HK-2 (cell line): ENCODE measurements around the gene JAZF1.
"Not testable (repeated sequence)": the region's sequence is repeated elsewhere in the genome, so short reads cannot be mapped to it uniquely, and the experiment has no call there.

ENCODE experiments used
- DNase-seq: peaks from one replicate; pipeline ENCODE4 v3.0.0-alpha.2; 2018; ENCODE audit not compliant: unreplicated experiment

The JAZF1 gene

DNA sequence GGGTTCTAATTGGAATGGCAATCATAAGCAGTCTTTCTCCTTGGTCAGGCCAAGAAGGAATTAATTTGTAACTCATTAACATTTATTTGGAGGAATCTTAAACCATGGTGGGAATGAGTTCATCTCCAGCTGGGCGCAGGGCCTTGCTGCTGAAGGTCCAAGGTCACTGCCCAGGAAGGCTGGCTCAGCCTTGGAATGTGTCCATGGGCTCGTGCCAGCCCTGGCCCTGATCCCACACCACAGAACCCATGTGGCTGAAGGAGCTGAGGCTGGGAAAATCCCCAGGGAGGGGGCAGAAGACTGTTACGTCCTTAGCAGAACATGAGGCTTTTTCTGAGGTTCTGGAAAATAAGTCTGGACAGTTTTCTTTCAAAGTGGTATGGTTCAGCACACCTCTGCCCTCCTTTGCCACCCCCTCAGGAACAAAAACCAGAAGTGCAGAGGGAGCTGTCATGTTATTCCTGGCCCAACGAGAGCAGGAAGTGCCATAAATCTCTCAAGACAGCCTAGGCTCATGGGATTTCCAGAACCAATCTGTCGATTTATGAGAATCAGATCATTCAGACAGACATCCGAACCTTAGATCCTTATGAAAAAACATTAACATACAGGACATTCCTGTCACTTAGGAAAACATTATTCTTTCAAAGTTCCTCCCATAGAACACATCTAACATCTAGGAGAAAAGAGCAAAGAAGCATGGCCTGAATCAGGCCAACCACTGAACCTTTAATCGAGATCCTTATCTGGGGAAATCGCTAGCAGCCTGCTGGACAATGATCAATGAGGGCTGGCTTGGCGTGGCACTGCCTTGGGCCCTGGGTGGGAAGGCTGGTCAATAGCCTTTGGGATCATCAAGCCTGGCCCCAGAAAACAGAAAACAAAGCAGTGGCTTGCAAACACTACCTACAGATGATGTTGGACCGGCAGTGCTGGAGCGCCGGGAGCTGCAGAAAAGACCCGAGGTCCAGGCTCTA lies 306.3 kb downstream of the JAZF1 start:
- peak; percentile 92 for DNase-seq

DNA sequence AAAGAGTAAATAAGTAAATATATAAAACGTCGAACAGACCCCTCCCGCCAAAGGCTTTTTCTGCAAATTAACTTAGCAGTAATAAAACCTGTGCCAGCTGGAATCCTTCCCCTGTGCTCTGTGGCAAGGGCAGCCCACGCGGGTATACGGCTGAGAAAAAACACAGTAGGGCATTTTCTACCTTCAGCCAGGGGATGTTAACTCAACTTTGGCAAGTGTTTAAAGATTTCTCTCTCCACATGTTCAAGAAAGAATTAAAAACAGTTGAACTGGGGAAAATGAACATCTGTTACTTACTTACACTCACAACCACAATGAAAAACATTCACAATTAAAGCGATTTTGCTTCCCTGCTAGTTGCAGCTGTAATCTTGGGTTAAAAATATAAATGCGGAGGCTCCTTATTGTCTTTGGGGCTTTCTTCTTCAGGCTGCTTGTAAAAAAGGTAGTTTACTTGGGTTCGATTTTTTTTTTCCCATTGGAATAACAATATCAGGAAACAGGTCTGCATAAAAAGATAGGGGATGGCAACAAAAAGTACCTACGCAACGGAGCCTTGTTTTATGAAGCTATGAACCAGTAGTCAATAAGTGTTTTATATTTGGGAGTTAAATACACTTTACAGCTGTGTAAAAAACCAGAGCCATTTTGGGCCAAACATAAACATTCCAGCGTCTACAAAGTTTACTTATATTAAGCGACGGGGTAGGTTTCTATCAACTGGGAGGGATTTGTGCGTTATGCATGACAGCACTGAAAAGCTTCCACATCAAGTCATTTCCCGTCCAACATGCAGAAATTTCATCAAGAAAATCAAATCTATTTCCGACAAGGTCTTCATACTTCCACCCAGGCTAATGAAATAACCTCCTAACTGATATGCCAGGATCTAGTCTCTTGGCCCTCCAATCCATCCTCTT lies 308.0 kb downstream of the JAZF1 start:
- DNase-seq = no peak

DNA sequence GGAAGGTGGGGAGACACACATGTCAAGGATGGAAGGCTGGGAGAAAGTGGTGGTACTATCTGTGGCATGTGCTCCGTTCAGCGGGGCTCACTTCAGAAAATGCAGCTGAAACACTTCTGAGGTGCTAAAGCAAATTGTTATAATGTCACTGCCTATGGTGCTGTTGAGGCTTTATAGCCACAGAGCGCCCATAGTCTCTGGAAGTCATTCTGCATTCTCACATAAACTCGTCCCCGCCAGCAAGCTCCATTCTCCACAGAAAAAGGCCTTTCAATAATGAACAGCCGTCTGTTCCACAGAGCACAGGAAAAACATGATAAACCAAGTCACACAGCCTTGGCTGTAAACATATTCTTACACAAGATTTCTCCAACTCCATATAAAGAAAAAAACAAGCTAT lies 308.7 kb downstream of the JAZF1 start:
- no peak for DNase-seq

DNA sequence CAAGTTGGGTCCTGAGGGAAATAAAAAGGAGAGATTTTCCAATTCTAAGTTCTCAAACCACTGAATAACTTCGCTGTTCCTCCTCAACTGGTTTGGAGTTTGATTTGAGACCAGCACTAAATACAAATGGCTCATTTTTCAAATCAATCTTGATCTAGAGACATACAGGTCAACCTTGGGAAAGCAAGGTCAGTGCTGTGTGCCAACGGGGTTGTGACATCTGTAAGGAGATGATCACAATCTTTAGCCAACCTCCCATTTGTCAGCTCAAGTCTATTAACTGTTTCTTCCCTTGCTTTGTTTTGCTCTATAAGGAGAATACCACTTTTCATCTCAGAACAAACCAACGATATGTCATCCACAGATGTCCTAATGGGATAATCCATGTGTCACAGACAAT lies 309.5 kb downstream of the JAZF1 start:
- DNase-seq = no peak

DNA sequence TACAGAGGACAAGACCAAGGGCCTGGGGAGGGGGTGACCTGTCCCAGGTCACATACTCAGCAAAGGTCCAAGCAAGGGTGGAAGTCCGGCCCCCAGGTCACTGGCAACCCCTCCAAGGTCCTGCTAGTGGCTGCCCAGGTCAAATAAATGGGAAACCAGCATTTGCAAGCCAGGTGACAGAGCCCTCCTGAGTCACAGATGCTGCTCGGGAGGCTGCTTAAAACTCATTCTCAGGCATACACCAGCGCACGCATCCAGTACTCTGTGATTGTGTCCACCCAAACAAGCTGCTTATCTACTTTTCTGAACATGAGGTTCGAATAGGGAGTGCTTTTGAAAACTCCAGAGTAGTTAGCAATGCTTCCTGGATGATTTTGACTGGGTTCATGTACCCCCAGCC lies 310.0 kb downstream of the JAZF1 start:
- DNase-seq = no peak

DNA sequence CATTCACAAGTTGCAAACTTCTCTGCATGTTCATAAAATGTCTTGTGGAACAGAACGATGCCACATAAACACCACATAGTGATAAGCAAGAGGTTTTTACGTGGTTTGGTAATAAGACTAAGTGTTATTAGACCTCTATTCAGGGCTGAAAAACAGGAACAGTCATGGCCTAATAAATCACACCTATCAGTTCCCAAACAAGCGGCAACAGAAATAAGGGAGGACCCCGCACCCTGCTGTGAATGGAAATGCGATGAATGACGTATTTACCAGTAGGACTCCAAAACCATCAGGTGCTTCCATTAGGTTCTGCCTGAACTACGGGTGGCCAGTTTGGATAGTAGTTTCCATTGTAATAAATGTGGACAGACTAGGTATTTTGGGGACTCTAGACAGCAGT lies 311.5 kb downstream of the JAZF1 start:
- DNase-seq = no peak

DNA sequence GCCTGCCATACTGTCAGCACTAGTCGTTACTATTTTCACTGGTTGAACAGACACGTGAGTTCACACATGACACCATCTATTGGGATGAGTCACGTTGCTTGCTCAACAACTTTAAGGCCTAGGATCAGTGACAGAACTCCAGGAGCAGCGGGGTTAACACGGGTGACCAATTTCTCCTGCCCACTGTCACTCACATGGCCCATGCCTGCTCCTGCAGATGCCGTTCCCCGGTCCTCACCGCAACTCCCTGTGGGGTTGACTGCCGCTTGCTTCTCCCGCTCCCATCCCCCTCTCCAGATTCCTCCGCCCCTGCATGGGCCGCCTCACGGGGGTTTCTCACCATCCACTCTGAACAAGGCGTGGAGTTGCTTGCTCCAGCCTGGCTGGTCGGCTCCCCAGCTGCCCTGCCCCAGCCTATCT lies 312.5 kb downstream of the JAZF1 start:
- peak; percentile 84 for DNase-seq

DNA sequence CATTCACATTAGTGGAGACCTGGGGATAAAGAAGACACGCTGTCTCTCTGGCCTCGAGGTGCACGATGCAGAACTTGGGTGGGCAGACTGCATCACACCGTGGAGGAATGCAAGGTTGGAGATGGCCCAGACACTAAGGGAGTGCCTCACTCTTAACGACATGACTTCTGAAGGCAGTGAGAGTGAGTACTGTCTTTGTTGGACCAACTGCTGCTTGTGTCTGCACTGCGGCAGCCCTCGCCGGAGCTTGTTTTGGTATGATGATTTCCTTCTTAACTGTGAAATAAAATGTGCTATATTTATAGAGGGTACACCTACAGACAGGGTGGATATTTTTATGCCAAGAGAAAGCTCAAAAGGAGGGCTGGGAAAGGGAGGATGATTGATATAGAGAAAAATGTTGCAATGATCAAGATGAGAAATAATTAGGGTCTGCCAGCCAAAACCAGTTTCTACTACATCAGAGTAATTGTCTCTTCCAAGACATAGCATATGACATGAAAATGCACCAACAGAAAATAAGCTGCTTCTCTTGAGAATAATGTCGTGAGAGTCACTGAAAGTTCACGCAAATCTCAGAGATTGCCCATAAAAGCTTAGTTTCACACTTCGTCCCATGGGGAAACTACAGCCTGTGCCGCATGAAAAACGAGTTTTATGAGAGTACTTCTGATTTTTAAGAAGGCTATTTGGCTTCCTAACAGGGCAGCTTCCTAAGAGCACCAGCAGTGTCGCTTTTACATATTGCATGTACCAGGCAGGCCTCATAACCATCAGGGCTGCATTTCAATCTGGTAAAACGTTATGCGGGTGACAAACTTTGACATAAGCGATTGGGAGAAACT lies 313.5 kb downstream of the JAZF1 start:
- no peak for DNase-seq

DNA sequence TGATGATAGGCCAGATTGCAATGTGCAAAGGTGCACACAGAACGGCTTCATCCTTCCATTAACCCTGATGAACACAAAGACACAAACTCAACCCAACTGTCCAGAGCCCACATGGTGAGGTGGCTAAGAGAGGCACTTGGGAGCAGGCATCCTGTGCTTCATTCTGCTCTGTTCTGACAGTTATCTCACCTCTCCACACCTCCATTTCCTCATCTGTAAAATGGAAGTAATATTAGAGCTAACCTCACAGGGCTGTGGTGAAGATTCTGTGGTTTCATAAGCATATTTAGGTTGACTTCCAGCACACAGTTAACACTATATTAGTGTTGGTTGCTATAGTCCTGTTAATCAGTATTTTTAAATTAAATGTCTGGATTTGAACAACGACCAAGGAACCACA lies 314.3 kb downstream of the JAZF1 start:
- DNase-seq = no peak

DNA sequence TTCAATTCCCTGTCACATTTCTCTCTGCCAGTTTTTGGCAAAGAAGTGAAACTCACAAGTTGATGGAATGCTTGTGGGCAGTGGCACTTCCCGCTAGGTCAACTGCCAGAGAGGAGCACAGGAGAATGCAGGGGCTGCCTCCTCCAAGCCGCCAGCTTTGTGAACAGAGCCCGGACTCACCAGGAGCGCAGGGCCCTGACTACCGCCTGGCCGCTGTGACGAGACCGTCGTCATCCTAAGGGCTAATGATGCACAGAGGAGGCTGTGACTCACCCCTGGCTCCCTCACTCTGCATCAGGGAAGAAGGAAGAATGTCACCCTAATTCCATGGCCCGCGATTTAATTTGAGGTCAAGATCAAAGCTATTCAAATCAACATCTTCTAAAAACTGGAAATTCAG lies 316.7 kb downstream of the JAZF1 start:
- DNase-seq = peak; percentile 81

DNA sequence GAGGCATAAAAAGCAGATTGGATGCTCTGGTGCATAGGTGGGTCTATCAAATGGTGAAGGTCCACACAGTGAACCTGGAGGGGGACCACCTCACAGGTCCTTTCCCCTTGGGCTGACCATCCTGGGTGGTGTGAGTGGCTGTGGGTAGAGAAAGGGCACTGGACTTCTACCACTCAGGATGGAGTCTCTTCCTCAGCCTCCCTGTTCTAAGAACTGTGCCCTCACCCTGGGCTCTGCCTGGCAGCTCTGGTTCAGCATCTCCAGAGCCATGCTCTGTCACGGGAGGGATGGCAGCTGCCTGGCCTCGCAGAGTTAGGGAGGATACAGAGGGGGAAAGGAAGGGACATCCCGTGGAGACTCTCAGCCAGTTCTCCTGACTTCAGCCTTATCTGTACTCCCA lies 318.8 kb downstream of the JAZF1 start:
- no peak for DNase-seq

DNA sequence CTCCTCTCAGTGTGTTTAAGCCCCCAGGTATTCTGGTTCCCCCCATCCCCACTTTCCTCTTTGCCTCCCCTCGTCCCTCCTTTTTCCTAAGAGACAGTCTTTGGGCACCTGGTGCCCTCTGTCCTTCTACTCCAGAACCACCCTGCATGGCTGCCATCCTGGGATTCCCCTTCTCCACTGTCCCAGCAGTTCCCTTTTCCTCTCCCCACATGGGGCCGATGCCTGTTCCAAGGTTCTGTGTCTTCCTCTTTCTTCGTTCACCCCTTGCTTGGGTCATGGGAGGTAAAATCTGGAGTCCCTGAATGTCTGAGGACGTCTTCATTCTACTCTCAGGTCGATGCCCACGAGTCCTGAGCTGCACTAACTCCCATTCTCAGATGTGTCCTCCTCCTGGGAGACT lies 319.8 kb downstream of the JAZF1 start:
- DNase-seq = no peak

DNA sequence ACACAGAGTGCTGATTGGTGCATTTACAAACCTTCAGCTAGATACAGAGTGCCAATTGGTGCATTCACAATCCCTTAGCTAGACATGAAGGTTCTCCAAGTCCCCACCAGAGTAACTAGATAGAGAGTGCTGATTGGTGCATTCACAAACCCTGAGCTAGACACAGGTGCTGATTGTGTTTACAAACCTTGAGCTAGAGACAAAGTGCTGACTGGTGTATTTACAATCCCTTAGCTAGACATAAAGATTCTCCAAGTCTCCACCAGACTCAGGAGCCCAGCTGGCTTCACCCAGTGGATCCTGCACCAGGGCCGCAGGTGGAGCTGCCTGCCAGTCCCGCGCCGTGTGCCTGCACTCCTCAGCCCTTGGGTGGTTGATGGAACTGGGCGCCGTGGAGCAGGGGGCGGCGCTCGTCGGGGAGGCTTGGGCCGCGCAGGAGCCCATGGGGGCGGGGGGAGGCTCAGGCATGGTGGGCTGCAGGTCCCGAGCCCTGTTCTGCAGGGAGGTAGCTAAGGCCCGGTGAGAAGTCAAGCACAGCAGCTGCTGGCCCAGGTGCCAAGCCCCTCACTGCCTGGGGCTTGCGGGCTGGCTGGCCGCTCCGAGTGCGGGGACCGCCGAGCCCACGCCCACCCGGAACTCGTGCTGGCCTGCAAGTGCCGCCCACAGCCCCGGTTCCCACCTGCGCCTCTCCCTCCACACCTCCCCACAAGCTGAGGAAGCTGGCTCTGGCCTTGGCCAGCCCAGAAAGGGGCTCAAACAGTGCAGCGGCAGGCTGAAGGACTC lies 323.7 kb downstream of the JAZF1 start:
- not testable (repeated sequence) for DNase-seq

DNA sequence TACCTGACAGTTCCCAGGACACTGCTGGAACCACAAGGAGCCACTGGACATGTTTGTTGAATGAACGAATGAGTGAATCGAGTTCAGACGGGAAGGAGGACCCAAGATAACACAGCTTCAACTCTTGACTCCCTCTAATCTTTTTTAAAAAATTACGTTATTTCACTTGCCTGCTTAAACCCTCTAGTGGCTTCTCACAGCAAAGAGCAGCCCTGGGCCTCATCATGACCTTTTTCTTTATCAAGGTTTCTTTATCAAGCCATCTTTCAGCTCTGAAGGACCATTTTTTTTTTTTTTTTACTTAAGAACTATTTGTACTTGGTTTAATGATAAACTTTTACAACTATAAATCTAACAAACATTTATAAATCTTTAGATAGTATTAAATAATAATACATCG lies 330.1 kb downstream of the JAZF1 start:
- no peak for DNase-seq

DNA sequence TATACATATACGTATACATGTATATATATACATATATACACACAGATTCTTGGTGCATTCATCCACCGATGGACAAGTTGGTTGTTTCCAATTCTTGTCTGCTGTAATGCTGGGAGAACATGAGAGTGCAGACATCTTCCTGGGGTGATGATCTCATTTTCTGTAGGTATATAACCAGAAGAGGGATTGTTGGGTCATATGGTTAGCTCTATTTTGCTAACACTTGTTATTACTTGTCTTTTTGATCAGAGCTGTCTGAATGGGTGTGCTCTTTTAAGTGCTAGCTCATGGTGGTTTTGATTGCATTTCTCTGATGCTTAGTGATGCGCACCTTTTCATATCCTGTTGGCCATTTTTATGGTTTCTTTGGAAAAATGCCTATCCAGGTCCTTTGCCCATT lies 334.2 kb downstream of the JAZF1 start:
- no peak for DNase-seq

DNA sequence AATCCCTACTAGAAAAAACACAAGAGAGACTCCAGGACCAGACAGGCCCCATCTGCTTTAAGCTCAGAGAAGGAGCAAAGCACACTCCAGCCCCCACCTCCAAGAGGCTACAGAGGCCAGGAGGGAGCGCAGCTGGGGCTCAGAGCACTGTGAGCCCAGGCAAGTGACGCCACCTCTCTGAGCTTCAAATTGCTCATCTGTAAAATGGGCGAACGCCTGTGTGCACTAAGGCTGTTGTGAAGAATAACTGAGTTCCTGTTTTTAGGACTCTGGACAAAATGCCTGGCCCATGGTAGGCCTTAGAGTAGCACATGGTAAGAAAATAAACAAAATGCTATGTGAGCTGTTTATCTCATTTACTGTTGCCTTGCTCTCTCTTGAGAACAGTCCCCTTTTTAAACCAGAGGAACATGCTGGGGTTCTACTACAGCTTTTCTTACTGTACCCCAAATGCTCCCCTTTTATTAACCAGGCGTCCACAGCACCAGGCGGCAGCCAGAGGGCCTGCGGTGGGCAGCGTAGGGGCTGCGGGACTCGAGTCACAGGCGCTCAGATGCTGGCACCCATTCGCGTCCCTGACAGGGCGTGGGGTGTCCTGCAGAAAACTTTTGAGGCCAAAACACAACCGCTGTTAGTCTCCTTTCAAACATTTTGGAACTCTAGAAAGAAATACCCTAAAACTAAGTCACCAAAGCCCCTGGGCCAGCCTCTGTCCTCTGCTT lies 336.9 kb downstream of the JAZF1 start:
- DNase-seq = no peak

DNA sequence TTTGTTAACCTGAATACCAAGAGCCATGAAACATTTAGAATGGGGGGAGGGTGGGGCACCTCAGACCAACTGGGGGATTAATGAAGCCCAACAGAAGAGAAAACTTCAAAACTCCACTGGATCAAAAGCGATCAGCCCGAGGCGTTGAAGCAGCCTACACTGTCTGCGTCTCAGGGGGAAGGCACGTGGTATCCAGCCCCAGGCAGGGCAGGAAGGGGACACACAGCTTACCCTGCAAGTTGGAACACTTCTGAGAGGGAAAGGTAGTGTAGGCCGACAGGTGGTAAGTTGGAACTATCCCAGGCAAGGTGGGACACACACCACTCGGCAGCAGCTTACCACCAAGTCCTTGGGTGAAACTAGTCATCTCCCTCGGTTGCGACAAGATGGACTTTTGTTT lies 337.7 kb downstream of the JAZF1 start:
- no peak for DNase-seq

DNA sequence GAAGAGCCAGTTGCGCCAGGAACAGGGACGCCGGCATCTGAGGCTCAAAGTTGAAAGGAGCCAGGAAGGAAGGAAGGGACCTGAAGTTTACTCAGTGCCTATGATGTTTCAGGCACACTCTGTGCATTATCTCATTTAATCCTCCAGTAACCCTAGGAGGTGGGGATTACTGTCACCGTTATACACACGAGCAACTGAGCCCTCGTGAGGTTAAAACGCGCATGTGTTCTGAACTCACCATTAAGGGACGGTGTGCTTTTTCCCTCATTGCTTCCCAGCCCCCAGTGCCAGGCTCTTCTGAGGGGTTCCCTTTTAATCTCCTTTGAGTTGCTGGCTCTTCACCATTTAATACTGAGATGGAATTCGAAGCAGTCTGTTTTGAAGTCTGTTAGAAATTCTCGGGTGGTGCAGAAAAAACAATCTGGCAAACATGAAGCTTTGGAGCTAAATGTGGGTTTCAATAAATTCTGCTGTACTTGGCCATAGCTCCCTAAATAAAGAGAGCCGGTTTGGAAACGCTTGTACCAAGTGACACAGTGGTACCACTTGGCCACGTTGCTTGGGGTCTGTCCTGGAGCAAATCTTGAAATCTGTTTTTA lies 338.4 kb downstream of the JAZF1 start:
- no peak for DNase-seq

DNA sequence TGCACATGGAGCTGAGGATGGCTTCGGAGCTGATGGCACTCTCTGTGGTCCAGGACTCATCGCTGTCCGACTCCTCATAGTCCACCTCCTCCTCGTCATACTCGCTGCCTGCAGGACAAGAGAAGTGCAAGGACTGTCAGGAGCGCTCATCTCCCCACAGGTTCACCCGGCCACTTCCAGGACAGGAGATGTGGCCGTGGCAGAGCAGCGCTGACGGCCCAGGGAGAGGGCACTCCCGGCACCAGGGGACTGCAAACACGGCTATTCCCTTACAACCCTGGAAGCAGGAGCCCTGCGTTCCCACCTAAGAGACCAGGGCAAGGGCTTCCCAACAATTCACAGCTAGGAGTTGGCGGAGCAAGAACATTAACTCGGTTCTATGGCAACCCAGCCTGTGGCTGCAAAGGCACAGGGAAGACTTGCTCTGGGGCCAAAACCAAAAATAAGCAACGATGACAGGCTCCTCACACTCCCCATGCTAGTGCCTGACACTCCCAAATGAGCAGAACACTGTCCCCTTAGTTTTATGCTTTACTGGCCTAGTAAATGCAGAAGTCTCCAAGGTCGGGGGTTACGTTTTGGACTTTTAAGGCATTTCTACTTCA lies 339.7 kb downstream of the JAZF1 start:
- DNase-seq = no peak
